ENCODE data around the gene HDC.

HDC gene

DNA sequence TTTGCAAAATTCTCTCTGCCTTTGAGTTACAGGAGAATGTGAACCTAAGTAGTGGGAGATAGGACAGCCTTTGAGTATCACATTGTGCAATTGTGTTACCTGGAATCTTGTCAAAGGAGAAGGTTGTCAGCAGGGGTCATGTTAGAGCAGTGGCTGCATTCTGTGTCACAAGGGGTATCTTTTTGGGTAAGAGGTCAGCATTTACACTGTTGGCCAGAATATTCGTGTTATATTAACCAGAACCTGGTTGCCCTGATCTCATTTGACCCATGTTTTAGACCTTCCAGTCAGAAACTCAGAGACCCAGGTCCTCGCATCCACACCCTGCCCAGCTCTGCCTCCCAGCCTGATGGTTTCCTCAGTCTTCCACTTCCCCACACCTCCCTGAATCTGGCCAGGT lies 27.3 kb downstream of the HDC start:
- H3K9me2 ChIP-seq (replicated peaks; ENCODE audit: insufficient read depth, low read length) = no peaks in the 10 kb centered on the region
- no peaks in the 10 kb centered on the region for H3K79me2 ChIP-seq (ENCODE audit: insufficient read depth, low read length)
- H3K9me3 ChIP-seq (ENCODE audit: insufficient read depth, low read length) = no peaks in the 10 kb centered on the region
- no peak overlapping the region for H3K4me2 ChIP-seq (ENCODE audit: low read depth, low read length, poor library complexity, severe bottlenecking)
- no peaks in the 10 kb centered on the region for H3K27me3 ChIP-seq (ENCODE audit: low read length)
- TF ChIP-seq, protein P1, sequence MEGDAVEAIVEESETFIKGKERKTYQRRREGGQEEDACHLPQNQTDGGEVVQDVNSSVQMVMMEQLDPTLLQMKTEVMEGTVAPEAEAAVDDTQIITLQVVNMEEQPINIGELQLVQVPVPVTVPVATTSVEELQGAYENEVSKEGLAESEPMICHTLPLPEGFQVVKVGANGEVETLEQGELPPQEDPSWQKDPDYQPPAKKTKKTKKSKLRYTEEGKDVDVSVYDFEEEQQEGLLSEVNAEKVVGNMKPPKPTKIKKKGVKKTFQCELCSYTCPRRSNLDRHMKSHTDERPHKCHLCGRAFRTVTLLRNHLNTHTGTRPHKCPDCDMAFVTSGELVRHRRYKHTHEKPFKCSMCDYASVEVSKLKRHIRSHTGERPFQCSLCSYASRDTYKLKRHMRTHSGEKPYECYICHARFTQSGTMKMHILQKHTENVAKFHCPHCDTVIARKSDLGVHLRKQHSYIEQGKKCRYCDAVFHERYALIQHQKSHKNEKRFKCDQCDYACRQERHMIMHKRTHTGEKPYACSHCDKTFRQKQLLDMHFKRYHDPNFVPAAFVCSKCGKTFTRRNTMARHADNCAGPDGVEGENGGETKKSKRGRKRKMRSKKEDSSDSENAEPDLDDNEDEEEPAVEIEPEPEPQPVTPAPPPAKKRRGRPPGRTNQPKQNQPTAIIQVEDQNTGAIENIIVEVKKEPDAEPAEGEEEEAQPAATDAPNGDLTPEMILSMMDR (IDR thresholded peaks at IDR 0.05; ENCODE audit: insufficient read depth, low read length, poor library complexity, severe bottlenecking) = no peak
- TF ChIP-seq EZH2phosphoT487 (conservative IDR thresholded peaks at IDR 0.05; ENCODE audit: low read length) = no peak
- H2AFZ ChIP-seq (ENCODE audit: low read depth, low read length, severe bottlenecking) = no peak overlapping the region
- H3K4me3 ChIP-seq (ENCODE audit: insufficient read depth, low read length, poor library complexity, severe bottlenecking) = no peak overlapping the region
- no peaks in the 10 kb centered on the region for H4K20me1 ChIP-seq (ENCODE audit: low read depth, low read length)
- no peaks in the 10 kb centered on the region for H3K36me3 ChIP-seq (ENCODE audit: low read length)
- no peaks in the 10 kb centered on the region for H3F3A ChIP-seq (ENCODE audit: insufficient read depth)
- no peak overlapping the region for H3K9ac ChIP-seq (ENCODE audit: low read length)
- no peak overlapping the region for H3K27ac ChIP-seq (ENCODE audit: low read depth, low read length)

DNA sequence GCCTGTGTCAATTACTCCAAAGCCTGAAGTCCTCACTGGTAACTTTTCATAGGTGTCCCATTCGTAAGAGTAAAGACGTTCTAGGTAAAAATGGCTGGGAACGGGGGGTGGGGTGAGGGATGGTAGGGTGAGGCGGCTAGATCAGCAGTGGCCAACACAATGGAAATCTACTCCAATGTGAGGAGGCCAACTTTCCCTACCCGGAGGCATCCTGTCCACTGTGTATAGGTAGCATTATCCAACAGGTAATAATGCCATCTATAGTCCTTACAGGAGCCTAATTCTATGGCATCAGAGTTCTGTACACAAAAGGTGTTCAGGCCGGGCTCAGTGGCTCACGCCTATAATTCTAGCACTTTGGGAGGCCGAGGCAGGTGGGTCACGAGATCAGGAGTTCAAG lies 29.1 kb downstream of the HDC start:
- Histone ChIP-seq H2AFZ (ENCODE audit: low read depth, low read length, severe bottlenecking) (no peak overlapping the region), H3K36me3 (ENCODE audit: low read length) (no peaks in the 10 kb centered on the region), H3K27ac (ENCODE audit: low read depth, low read length) (no peak overlapping the region), H3K4me2 (ENCODE audit: low read depth, low read length, poor library complexity, severe bottlenecking) (no peak overlapping the region), H3K9me3 (ENCODE audit: insufficient read depth, low read length) (no peaks in the 10 kb centered on the region), H4K20me1 (ENCODE audit: low read depth, low read length) (no peaks in the 10 kb centered on the region), H3K9me2 (replicated peaks; ENCODE audit: insufficient read depth, low read length) (no peaks in the 10 kb centered on the region), H3K27me3 (ENCODE audit: low read length) (no peaks in the 10 kb centered on the region), H3K9ac (ENCODE audit: low read length) (no peak overlapping the region), H3F3A (ENCODE audit: insufficient read depth) (no peaks in the 10 kb centered on the region), H3K79me2 (ENCODE audit: insufficient read depth, low read length) (no peaks in the 10 kb centered on the region), H3K4me3 (ENCODE audit: insufficient read depth, low read length, poor library complexity, severe bottlenecking) (no peak overlapping the region)
- TF ChIP-seq EZH2phosphoT487 (conservative IDR thresholded peaks at IDR 0.05; ENCODE audit: low read length) = no peak
- TF ChIP-seq, protein P1 (IDR thresholded peaks at IDR 0.05; ENCODE audit: insufficient read depth, low read length, poor library complexity, severe bottlenecking) = no peak

DNA sequence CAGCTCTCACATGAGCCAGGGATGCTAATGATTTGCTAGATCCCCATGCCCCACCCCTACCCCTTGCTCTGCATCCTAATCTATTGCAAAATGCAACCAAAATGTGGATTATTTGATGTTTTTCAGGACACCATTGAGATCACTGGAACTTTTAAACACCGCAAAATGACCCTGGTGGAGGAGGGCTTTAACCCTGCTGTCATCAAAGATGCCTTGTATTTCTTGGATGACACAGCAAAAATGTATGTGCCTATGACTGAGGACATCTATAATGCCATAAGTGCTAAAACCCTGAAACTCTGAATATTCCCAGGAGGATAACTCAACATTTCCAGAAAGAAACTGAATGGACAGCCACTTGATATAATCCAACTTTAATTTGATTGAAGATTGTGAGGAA lies 29.7 kb downstream of the HDC start:
- Histone ChIP-seq H4K20me1 (ENCODE audit: low read depth, low read length) (no peaks in the 10 kb centered on the region), H3K9me3 (ENCODE audit: insufficient read depth, low read length) (no peaks in the 10 kb centered on the region), H3K27me3 (ENCODE audit: low read length) (no peaks in the 10 kb centered on the region), H3K9me2 (replicated peaks; ENCODE audit: insufficient read depth, low read length) (no peaks in the 10 kb centered on the region), H3K4me2 (ENCODE audit: low read depth, low read length, poor library complexity, severe bottlenecking) (no peak overlapping the region), H3F3A (ENCODE audit: insufficient read depth) (no peaks in the 10 kb centered on the region), H3K27ac (ENCODE audit: low read depth, low read length) (no peak overlapping the region), H3K9ac (ENCODE audit: low read length) (no peak overlapping the region), H3K79me2 (ENCODE audit: insufficient read depth, low read length) (no peaks in the 10 kb centered on the region), H2AFZ (ENCODE audit: low read depth, low read length, severe bottlenecking) (no peak overlapping the region), H3K36me3 (ENCODE audit: low read length) (no peaks in the 10 kb centered on the region), H3K4me3 (ENCODE audit: insufficient read depth, low read length, poor library complexity, severe bottlenecking) (no peak overlapping the region)
- no peak for TF ChIP-seq EZH2phosphoT487 (conservative IDR thresholded peaks at IDR 0.05; ENCODE audit: low read length)
- TF ChIP-seq, protein P1 (IDR thresholded peaks at IDR 0.05; ENCODE audit: insufficient read depth, low read length, poor library complexity, severe bottlenecking) = no peak
